Stomach (tissue), 9 donors: ENCODE measurements around the gene ANKRD33B. TPM values are rescaled to one million over a fixed set of nuclear protein-coding genes. Genes with fewer than 3 reads are reported as not detected.

ENCODE experiments used
- DNase-seq, 2 donors: peaks; one replicate each; pipeline versions ENCODE4 v3.0.0 to v3.0.0-alpha.2; 2013 to 2019
- H3K27ac ChIP-seq, 5 donors: fragments of 200-600 bp in 4 of 5; sonication (generic) in 4 of 5; one replicate each; pipeline ENCODE4 v1.5.1; 2013 to 2019; ENCODE audit warnings: mild to moderate bottlenecking in 1 of 5, moderate library complexity in 1 of 5
- H3K27me3 ChIP-seq, 3 donors: fragments of 200-600 bp; sonication (generic); one replicate each; pipeline ENCODE4 v1.5.1; 2017 to 2019; ENCODE audit warnings: mixed run types in 1 of 3
- H3K36me3 ChIP-seq, 4 donors: fragments of 200-600 bp; sonication (generic); 1 replicate in 3 of 4; 2 replicates in 1 of 4; pipeline ENCODE4 v1.5.1; 2016 to 2019
- H3K4me1 ChIP-seq, 4 donors: fragments of 200-600 bp; sonication (generic); one replicate each; pipeline ENCODE4 v1.5.1; 2016 to 2019
- H3K4me3 ChIP-seq, 4 donors: fragments of 200-600 bp; sonication (generic) in 3 of 4; one replicate each; pipeline ENCODE4 v1.5.1; 2016 to 2019; ENCODE audit warnings: mild to moderate bottlenecking in 1 of 4
- H3K9me3 ChIP-seq, 4 donors: fragments of 200-600 bp; sonication (generic); one replicate each; pipeline ENCODE4 v1.5.1; 2016 to 2019
- CTCF ChIP-seq, 7 experiments: fragments of 450-650 bp in 4 of 7; fragments of 200-600 bp in 3 of 7; sonication (generic) in 3 of 7; IDR thresholded peaks; one replicate each; pipeline ENCODE4 v1.5.1; 2016 to 2019; ENCODE audit warnings: antibody characterized with exemption in 7 of 7, control low read depth in 2 of 7, mild to moderate bottlenecking in 1 of 7
- EP300 ChIP-seq: sonication (generic); formaldehyde crosslinking; IDR thresholded peaks from one replicate; pipeline ENCODE4 v1.6.1; 2017; ENCODE audit warnings: antibody characterized with exemption
- POLR2A ChIP-seq, 4 donors: fragments of 450-650 bp; IDR thresholded peaks; one replicate each; pipeline ENCODE4 v1.6.1; 2016; ENCODE audit warnings: antibody characterized with exemption in 4 of 4, control low read depth in 2 of 4, mild to moderate bottlenecking in 1 of 4, moderate library complexity in 1 of 4
- POLR2AphosphoS5 ChIP-seq, 3 donors: sonication (generic); formaldehyde crosslinking; IDR thresholded peaks; one replicate each; pipeline ENCODE4 v1.6.1; 2016; ENCODE audit warnings: antibody characterized with exemption in 3 of 3
- WGBS, 5 donors: extraction: QIAGEN DNeasy Blood & Tissue Kit in 3 of 5; methylation state at CpG; one replicate each; pipeline versions ENCODE4 v1.1.5 to v1.1.7; 2013 to 2018; 5-methylcytosine and 5-hydroxymethylcytosine counted together
- intact Hi-C: fragments of 100-400 bp; cut with DNase I; formaldehyde crosslinking; loops from one replicate; pipeline ENCODE4 v1.15.1; 2023; ENCODE audit warnings: low total_unique reads
- polyA plus RNA-seq, 3 donors: library from polyadenylated mRNA; stranded (reverse); fragments of 200-250 nt; gene quantifications; one replicate each; pipeline ENCODE4 v1.2.3, GENCODE V29; 2013
- total RNA-seq, 5 donors: library from RNA; depleted of rRNA; stranded (reverse); fragments of >200 nt; gene quantifications; one replicate each; pipeline versions ENCODE4 v1.1.0 to v1.2.3, GENCODE V29; 2014 to 2016
- donor health status: healthy with polysubstance abuse.
- donor health status: Bipolar disorder and iron deficiency.
- donor health status: healthy.

ANKRD33B gene
- total and polyA plus RNA-seq, 8 donors: 0.45 to 6.4 (median 1.8) TPM

- 71 to 88% (median 77%) methylated on average over 1 of the region's 1 CpG for WGBS, 5 donors
- H3K27ac ChIP-seq: peak overlapping the region in 2 of 5 donors; percentile 71 to 72
- no peak overlapping the region for H3K4me3 ChIP-seq
- no peaks in the 10 kb centered on the region for H3K9me3 ChIP-seq
- H3K36me3 ChIP-seq: no peaks in the 10 kb centered on the region
- TF ChIP-seq CTCF (IDR thresholded peaks at IDR 0.05) (no peak), POLR2A (IDR thresholded peaks at IDR 0.05) (no peak), EP300 (no peak), POLR2AphosphoS5 (IDR thresholded peaks at IDR 0.05) (no peak)
- intact Hi-C loops: no loop called here
- DNase-seq: no peak
- peaks cover 6 to 25% (median 14%) of the 10 kb centered on the region in 4 donors for H3K4me1 ChIP-seq
- H3K27me3 ChIP-seq: no peaks in the 10 kb centered on the region
Measured at GRCh38 chr5:10596886-10597451, 33.1 kb downstream of the ANKRD33B start.

GRCh38 chr5:10599113-10599512 is 35.2 kb downstream of the ANKRD33B start:
- Histone ChIP-seq H3K27ac (no peak overlapping the region), H3K4me3 (no peak overlapping the region), H3K4me1 (peaks cover 11 to 31% (median 19%) of the 10 kb centered on the region in 4 donors), H3K9me3 (no peaks in the 10 kb centered on the region), H3K36me3 (no peaks in the 10 kb centered on the region), H3K27me3 (no peaks in the 10 kb centered on the region)
- no peak for TF ChIP-seq EP300
- TF ChIP-seq POLR2AphosphoS5 (IDR thresholded peaks at IDR 0.05): no peak
- TF ChIP-seq CTCF (IDR thresholded peaks at IDR 0.05): no peak
- no peak for TF ChIP-seq POLR2A (IDR thresholded peaks at IDR 0.05)
- intact Hi-C loops: no loop called here
- 97 to 100% (median 97%) methylated on average over 1 of the region's 1 CpG for WGBS, 5 donors
- DNase-seq: no peak

- H3K9me3 ChIP-seq: no peaks in the 10 kb centered on the region
- no peaks in the 10 kb centered on the region for H3K27me3 ChIP-seq
- DNase-seq: no peak
- no peak overlapping the region for H3K4me3 ChIP-seq
- H3K4me1 ChIP-seq: peaks cover 10 to 31% (median 19%) of the 10 kb centered on the region in 4 donors
- TF ChIP-seq EP300: no peak
- TF ChIP-seq POLR2AphosphoS5 (IDR thresholded peaks at IDR 0.05): no peak
- TF ChIP-seq CTCF (IDR thresholded peaks at IDR 0.05): no peak
- no peak for TF ChIP-seq POLR2A (IDR thresholded peaks at IDR 0.05)
- intact Hi-C loops: no loop called here
- no peak overlapping the region for H3K27ac ChIP-seq
- H3K36me3 ChIP-seq: no peaks in the 10 kb centered on the region
Measured at GRCh38 chr5:10599862-10600284, 36.0 kb downstream of the ANKRD33B start.

GRCh38 chr5:10600626-10601245 is 36.9 kb downstream of the ANKRD33B start:
- intact Hi-C loops: no loop called here
- Histone ChIP-seq H3K4me1 (peaks cover 5 to 27% (median 17%) of the 10 kb centered on the region in 4 donors), H3K9me3 (no peaks in the 10 kb centered on the region), H3K36me3 (no peaks in the 10 kb centered on the region), H3K27ac (peak overlapping the region in 3 of 5 donors; percentile 60 to 74 (median 67)), H3K27me3 (no peaks in the 10 kb centered on the region), H3K4me3 (no peak overlapping the region)
- no peak for TF ChIP-seq POLR2AphosphoS5 (IDR thresholded peaks at IDR 0.05)
- 81 to 89% (median 88%) methylated on average over 5 of the region's 5 CpGs for WGBS, 5 donors
- DNase-seq: no peak
